Activated naive CD4-positive, alpha-beta T cell treated with anti-CD3 and anti-CD28 coated beads, Interleukin-2, amount 50 U/mL, for 16 hours (primary cell): Measurements from ENCODE around the gene KLF14.
"Not testable (repeated sequence)": the region's sequence is repeated elsewhere in the genome, so short reads cannot be mapped to it uniquely, and the experiment has no call there.

ENCODE experiments used
- DNase-seq: peaks from one replicate; pipeline ENCODE4 v3.0.0-alpha.2; 2020

Gene KLF14

GRCh38 chr7:130733931-130734814 is at the start of gene KLF14:
KLF14 (minus strand) TSS chr7:130734207; CDS start chr7:130734033, 174 bp downstream.
- peak; percentile 56 for DNase-seq

DNA sequence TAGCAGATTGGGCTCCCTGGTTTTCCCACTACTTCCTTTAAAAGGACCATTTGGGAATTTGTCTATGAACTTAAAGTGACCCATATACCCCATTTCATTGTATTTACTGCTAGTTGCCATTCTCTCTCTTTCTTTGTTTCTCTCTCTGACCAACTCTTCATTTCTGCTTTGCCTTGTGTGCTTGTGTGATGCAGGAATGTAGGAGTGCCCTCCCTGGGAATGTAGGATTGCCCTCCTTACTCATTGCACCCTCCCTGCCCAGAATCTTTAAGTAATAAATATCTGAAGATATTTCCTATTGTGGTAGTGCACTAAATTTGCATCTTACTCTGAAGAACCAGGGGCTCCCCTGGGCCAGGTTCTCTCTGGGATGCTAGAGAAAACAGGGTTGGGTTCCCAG is 47.3 kb upstream of the KLF14 start:
- no peak for DNase-seq

- no peak for DNase-seq
Measured at GRCh38 chr7:130777426-130777825, 43.4 kb upstream of the KLF14 start.

DNA sequence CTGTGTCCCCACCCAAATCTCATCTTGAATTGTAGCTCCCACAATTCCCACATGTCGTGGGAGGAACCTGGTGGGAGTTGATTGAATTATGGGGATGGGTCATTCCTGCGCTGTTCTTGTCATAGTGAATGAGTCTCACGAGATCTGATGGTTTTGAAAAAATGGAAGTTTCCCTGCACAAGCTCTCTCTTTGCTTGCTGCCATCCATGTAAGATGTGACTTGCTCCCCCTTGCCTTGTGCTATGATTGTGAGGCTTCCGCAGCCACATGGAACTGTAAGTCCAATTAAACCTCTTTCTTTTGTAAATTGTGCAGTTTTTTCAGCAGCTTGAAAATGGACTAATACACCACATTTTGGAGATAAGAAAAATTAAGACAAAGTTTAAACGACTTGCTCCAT is 38.4 kb upstream of the KLF14 start:
- not testable (repeated sequence) for DNase-seq

GRCh38 chr7:130768854-130769253 is 34.8 kb upstream of the KLF14 start:
- no peak for DNase-seq

- DNase-seq, result not testable (repeated sequence)
Measured at GRCh38 chr7:130764569-130764968, 30.6 kb upstream of the KLF14 start.

- no peak for DNase-seq
Measured at GRCh38 chr7:130758429-130759056, 24.5 kb upstream of the KLF14 start.

- no peak for DNase-seq
Measured at GRCh38 chr7:130756316-130756715, 22.3 kb upstream of the KLF14 start.

GRCh38 chr7:130752424-130752823 is 18.4 kb upstream of the KLF14 start:
- no peak for DNase-seq

GRCh38 chr7:130750755-130751154 is 16.7 kb upstream of the KLF14 start:
- DNase-seq, result no peak

DNA sequence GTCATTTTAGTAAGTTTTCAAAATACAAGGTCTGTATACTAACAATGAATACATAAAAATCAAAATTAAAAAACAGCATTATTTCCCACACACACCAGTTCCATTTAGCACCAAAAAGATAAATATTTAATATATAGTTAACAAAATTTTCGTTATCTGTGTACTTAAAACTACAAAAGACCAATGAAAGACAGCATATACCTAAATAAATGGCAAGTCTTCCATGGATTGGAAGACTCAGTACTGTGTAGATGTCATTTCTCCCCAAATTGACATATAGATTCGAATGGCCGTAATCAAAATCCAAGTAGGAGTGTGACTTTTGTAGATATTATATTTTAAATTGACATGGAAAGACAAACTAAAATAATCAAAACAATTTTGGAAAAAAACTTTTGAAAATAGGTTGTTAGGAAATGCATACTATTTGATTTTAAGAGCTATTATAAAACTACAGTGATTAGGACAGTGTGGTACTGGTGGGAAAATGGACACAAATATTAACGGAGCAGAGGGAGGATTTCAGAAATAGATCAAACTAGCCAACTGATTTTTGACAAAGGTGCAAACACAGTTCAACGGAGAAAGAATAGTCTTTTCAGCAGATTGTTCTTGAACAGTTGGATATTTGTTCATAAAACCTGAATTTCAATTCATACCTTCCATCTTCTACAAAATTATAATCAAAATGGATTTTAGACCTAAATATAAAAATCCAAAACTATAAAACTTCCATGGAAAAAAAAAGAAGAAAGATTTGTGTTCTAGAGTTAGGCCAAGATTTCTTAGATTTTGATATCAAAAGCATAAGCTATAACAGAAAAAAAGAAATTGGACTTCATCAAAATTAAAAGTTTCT is 14.8 kb upstream of the KLF14 start:
- no peak for DNase-seq

DNA sequence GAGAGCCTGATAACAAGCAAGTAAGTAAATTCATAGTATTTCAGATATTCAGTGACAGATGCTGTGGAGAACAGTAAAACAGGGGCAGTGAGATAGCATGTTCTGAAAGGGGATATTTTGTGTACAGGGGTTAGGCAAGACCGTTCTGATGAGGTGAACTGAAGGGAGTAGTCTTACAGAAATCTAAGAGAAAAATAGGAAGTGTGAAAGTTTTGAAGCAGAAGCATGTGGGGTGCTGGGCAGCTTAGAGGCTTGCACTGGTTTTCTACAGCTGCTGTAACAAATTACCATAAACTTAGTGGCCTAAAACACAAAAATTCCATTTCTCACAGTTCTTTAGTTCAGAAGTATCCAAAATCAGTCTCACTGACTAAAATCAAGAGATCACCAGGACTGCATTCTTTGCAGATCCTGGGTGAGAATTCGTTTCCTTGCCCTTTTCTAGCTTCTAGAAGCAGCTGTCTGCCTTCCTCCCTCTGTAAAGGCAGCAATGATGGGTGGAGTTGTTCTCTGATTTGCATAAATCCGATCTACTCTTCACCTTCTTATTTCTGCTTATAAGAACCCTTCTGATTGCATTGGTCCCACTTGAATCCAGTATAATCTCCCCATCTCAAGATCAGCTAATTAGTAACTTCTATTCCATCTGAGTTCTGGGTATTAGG is 7.5 kb upstream of the KLF14 start:
- DNase-seq, result no peak

- no peak for DNase-seq
Measured at GRCh38 chr7:130740606-130741005, 6.6 kb upstream of the KLF14 start.

DNA sequence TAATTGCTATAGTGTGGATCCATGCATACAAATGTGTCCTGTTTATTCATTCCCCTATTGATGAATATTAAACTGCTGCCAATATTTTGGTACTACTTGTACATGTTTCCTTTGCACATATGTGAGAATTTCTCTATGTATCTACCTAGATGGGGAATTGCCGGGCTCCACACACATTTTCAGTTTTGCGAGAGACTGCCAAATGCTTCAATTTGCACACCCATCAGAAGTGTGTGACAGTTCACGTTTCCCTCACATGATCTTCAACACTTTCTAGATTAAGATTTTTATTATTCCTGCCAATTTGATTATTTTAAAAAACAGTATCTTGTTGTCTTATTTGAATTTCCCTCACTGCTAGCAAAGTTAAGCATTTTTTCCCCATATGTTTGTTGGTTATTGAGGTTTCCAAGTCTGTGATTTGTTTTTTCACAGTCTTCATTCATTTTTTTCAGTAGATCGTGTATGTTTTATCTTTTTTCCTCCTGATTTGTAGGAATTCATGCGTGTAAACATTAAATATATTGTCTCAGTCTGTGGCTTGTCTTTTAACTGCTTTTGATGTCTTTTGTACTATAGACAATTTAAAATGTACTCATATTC is 2.4 kb upstream of the KLF14 start:
- DNase-seq, result no peak

DNA sequence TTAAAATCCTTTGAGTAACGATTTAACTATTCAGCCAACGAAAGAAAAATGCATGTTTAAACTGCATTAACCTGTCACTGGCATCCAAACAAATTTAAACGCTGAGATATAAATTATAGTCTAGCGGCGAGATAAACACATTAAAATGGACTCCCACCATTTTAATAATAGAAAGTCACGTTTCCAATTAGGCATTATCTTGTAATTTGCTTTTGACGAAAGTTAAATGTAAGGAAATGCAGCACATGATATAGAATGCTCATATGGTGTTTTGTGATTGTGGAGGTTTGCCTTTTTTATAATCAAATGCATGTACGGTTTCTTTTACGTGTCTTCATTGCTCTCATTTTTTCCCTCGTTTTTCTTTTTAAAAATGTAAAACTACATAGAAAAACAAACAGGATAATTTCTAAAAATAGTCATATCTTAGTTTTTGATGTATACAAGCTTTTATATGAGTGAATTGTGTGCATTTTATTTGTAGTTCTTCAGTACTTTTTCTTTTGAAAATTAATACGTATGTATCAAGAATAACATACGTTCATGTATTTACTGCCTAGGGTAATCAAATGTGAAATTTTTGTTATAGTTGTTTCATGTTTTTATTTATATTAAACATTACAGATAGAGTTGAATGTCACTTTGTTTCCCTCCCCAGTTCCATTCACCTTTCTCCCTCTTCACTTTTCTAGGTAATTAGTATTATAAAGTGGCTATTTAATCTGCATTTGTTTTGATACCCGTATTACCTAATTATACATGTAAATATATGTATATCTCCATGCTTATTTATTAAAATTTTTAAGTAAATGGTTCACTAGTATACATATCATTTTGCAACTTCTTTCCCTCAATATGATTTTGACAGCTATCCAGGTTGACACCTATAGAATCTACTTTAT is 1.1 kb upstream of the KLF14 start:
- no peak for DNase-seq

DNA sequence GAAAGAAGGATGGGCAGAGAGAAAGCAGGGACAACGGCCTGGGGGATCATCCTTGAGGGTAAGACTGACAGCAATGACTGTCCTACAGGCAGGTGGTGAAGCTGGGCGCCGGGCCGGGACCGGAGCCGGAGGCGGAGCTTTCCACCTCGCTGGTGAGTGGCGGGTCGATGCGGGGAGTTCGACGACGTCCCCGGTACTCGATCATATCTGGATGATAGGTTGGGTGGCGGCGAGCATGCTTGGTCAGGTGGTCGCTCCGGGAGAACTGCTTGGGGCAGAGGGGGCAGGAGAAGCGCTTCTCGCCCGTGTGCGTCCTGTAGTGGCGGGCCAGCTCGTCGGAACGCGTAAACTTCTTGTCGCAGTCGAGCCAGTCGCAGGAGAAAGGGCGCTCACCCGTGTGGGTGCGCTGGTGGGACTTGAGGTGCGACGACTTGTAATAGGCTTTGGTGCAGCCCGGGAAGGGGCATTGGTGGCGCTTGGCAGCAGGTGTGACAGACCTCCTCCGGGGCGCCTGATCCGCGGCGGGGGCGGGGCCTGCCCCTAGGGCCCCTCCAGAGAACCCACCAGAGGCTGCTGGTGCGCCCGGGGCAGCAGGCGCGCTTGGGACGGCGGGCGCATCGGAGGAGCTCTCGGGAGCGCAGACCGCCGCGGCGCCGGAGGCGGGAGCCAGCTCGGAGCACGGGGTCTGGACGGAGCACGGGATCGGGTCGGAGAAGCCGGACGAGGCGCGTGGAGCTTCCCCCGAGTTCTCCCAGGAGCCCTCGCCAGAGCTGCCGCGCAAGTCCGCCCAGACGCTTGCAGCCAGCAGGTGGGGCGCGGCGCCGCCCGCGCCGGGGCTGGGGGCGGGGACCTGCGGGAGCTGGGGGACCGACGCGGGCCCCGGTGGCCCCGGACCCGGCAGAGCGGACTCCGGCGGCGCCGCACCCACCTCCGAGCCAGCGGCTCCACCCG is 752 bp downstream of the KLF14 start:
- DNase-seq, result peak; percentile 41

- DNase-seq, result no peak
Measured at GRCh38 chr7:130723784-130724183, 10.2 kb downstream of the KLF14 start.

GRCh38 chr7:130721486-130722277 is 12.3 kb downstream of the KLF14 start:
- DNase-seq, result no peak

GRCh38 chr7:130719541-130719940 is 14.5 kb downstream of the KLF14 start:
- no peak for DNase-seq
